IgD-negative memory B cell (primary cell): ENCODE measurements around the gene STAT4. TPM values are rescaled to one million over a fixed set of nuclear protein-coding genes. Genes with fewer than 3 reads are reported as not detected.

Experiments used
- H3K27ac Mint-ChIP-seq, 3 donors: one replicate each; pipeline ENCODE4 v1.8.0; 2020 to 2022; ENCODE audit warnings: mild to moderate bottlenecking in 3 of 3, mixed read lengths in 3 of 3, moderate library complexity in 1 of 3
- H3K27me3 Mint-ChIP-seq: one replicate; pipeline ENCODE4 v1.8.0; 2021; ENCODE audit warnings: mixed read lengths
- H3K36me3 Mint-ChIP-seq: one replicate; pipeline ENCODE4 v1.8.0; 2020; ENCODE audit warnings: mild to moderate bottlenecking, mixed read lengths
- H3K4me1 Mint-ChIP-seq, 3 donors: one replicate each; pipeline ENCODE4 v1.8.0; 2020 to 2022; ENCODE audit warnings: mixed read lengths in 3 of 3, mild to moderate bottlenecking in 1 of 3
- H3K4me3 Mint-ChIP-seq, 4 donors: one replicate each; pipeline ENCODE4 v1.8.0; 2020 to 2022; ENCODE audit warnings: mild to moderate bottlenecking in 4 of 4, mixed read lengths in 4 of 4, moderate library complexity in 3 of 4
- H3K9me3 Mint-ChIP-seq, 3 donors: one replicate each; pipeline ENCODE4 v1.8.0; 2020 to 2021; ENCODE audit warnings: mixed read lengths in 3 of 3, mild to moderate bottlenecking in 1 of 3
- polyA plus RNA-seq: library from polyadenylated mRNA; unstranded; fragments of 300-500 nt; fragmentation: Illumina TruSeq; gene quantifications from one replicate; pipeline ENCODE4 v1.2.3, GENCODE V29; 2021

Gene STAT4
- polyA plus RNA-seq, 1 donor from 2014 or later, result 1.9 TPM

GRCh38 chr2:191180713-191181112 lies 29.9 kb upstream of the STAT4 start:
- H3K36me3 Mint-ChIP-seq, result no peaks in the 10 kb centered on the region
- H3K4me3 Mint-ChIP-seq, result no peak overlapping the region
- H3K27ac Mint-ChIP-seq, result no peak overlapping the region
- H3K27me3 Mint-ChIP-seq, result peaks cover 3% of the 10 kb centered on the region
- H3K4me1 Mint-ChIP-seq, result peaks cover under 1 to 13% (median 2%) of the 10 kb centered on the region in 3 donors
- H3K9me3 Mint-ChIP-seq, result no peaks in the 10 kb centered on the region

- H3K27ac Mint-ChIP-seq, result no peak overlapping the region
- no peaks in the 10 kb centered on the region for H3K9me3 Mint-ChIP-seq
- H3K36me3 Mint-ChIP-seq, result no peaks in the 10 kb centered on the region
- H3K4me1 Mint-ChIP-seq, result peaks cover 2 to 16% (median 4%) of the 10 kb centered on the region in 3 donors
- peaks cover under 1% of the 10 kb centered on the region for H3K27me3 Mint-ChIP-seq
- H3K4me3 Mint-ChIP-seq, result no peak overlapping the region
Measured at GRCh38 chr2:191180276-191180675, 29.5 kb upstream of the STAT4 start.

- Mint-ChIP-seq H3K27ac (no peak overlapping the region), H3K9me3 (no peaks in the 10 kb centered on the region)
Measured at GRCh38 chr2:191178806-191179514, 28.2 kb upstream of the STAT4 start.

GRCh38 chr2:191177751-191178736 lies 27.2 kb upstream of the STAT4 start:
- no peaks in the 10 kb centered on the region for H3K27me3 Mint-ChIP-seq
- no peak overlapping the region for H3K27ac Mint-ChIP-seq
- no peaks in the 10 kb centered on the region for H3K36me3 Mint-ChIP-seq
- no peaks in the 10 kb centered on the region for H3K9me3 Mint-ChIP-seq
- peaks cover 2 to 16% (median 4%) of the 10 kb centered on the region in 3 donors for H3K4me1 Mint-ChIP-seq
- no peak overlapping the region for H3K4me3 Mint-ChIP-seq

More at GRCh38 chr2:191178806-191179514, 28.2 kb upstream of the STAT4 start:
- H3K4me3 Mint-ChIP-seq, result no peak overlapping the region
- H3K36me3 Mint-ChIP-seq, result no peaks in the 10 kb centered on the region
- H3K27me3 Mint-ChIP-seq, result no peaks in the 10 kb centered on the region
- peaks cover 2 to 16% (median 4%) of the 10 kb centered on the region in 3 donors for H3K4me1 Mint-ChIP-seq

GRCh38 chr2:191176801-191177438 lies 26.1 kb upstream of the STAT4 start:
- Mint-ChIP-seq H3K4me3 (no peak overlapping the region), H3K9me3 (no peaks in the 10 kb centered on the region), H3K27me3 (no peaks in the 10 kb centered on the region), H3K4me1 (peaks cover 2 to 16% (median 4%) of the 10 kb centered on the region in 3 donors), H3K36me3 (no peaks in the 10 kb centered on the region), H3K27ac (no peak overlapping the region)

GRCh38 chr2:191176305-191176704 lies 25.5 kb upstream of the STAT4 start:
- no peak overlapping the region for H3K27ac Mint-ChIP-seq
- peaks cover 2 to 16% (median 4%) of the 10 kb centered on the region in 3 donors for H3K4me1 Mint-ChIP-seq
- H3K27me3 Mint-ChIP-seq, result no peaks in the 10 kb centered on the region
- H3K4me3 Mint-ChIP-seq, result no peak overlapping the region
- H3K9me3 Mint-ChIP-seq, result no peaks in the 10 kb centered on the region
- H3K36me3 Mint-ChIP-seq, result no peaks in the 10 kb centered on the region

- no peak overlapping the region for H3K4me3 Mint-ChIP-seq
- H3K4me1 Mint-ChIP-seq, result peaks cover 2 to 20% (median 4%) of the 10 kb centered on the region in 3 donors
- H3K36me3 Mint-ChIP-seq, result no peaks in the 10 kb centered on the region
- H3K27ac Mint-ChIP-seq, result no peak overlapping the region
- no peaks in the 10 kb centered on the region for H3K9me3 Mint-ChIP-seq
- H3K27me3 Mint-ChIP-seq, result peaks cover 6% of the 10 kb centered on the region
Measured at GRCh38 chr2:191174442-191174841, 23.6 kb upstream of the STAT4 start.

- no peak overlapping the region for H3K27ac Mint-ChIP-seq
- H3K9me3 Mint-ChIP-seq, result no peaks in the 10 kb centered on the region
- H3K4me1 Mint-ChIP-seq, result peaks cover 2 to 20% (median 4%) of the 10 kb centered on the region in 3 donors
- H3K36me3 Mint-ChIP-seq, result no peaks in the 10 kb centered on the region
- peaks cover 9% of the 10 kb centered on the region for H3K27me3 Mint-ChIP-seq
- H3K4me3 Mint-ChIP-seq, result no peak overlapping the region
Measured at GRCh38 chr2:191173206-191173605, 22.4 kb upstream of the STAT4 start.

GRCh38 chr2:191171708-191172355 lies 21.0 kb upstream of the STAT4 start:
- Mint-ChIP-seq H3K4me3 (no peak overlapping the region), H3K36me3 (no peaks in the 10 kb centered on the region), H3K27me3 (peaks cover 11% of the 10 kb centered on the region), H3K27ac (no peak overlapping the region), H3K9me3 (no peaks in the 10 kb centered on the region), H3K4me1 (peaks cover 2 to 17% (median 4%) of the 10 kb centered on the region in 3 donors)

- no peak overlapping the region for H3K27ac Mint-ChIP-seq
- peaks cover 11% of the 10 kb centered on the region for H3K27me3 Mint-ChIP-seq
- H3K36me3 Mint-ChIP-seq, result no peaks in the 10 kb centered on the region
- peaks cover 0 to 13% (median 4%) of the 10 kb centered on the region in 3 donors for H3K4me1 Mint-ChIP-seq
- no peak overlapping the region for H3K4me3 Mint-ChIP-seq
- H3K9me3 Mint-ChIP-seq, result no peaks in the 10 kb centered on the region
Measured at GRCh38 chr2:191171286-191171685, 20.5 kb upstream of the STAT4 start.

- H3K27me3 Mint-ChIP-seq, result peaks cover 11% of the 10 kb centered on the region
- H3K36me3 Mint-ChIP-seq, result no peaks in the 10 kb centered on the region
- H3K4me1 Mint-ChIP-seq, result peaks cover 0 to 8% (median 4%) of the 10 kb centered on the region in 3 donors
- H3K4me3 Mint-ChIP-seq, result no peak overlapping the region
- H3K9me3 Mint-ChIP-seq, result no peaks in the 10 kb centered on the region
- H3K27ac Mint-ChIP-seq, result no peak overlapping the region
Measured at GRCh38 chr2:191170773-191171172, 20.0 kb upstream of the STAT4 start.

- Mint-ChIP-seq H3K36me3 (no peaks in the 10 kb centered on the region), H3K9me3 (no peaks in the 10 kb centered on the region), H3K27me3 (peaks cover 11% of the 10 kb centered on the region), H3K4me1 (peaks cover 0 to 5% (median 2%) of the 10 kb centered on the region in 3 donors), H3K4me3 (no peak overlapping the region), H3K27ac (no peak overlapping the region)
Measured at GRCh38 chr2:191170301-191170636, 19.5 kb upstream of the STAT4 start.

GRCh38 chr2:191169456-191170300 lies 18.9 kb upstream of the STAT4 start:
- H3K9me3 Mint-ChIP-seq, result no peaks in the 10 kb centered on the region
- no peaks in the 10 kb centered on the region for H3K36me3 Mint-ChIP-seq
- no peak overlapping the region for H3K4me3 Mint-ChIP-seq
- peaks cover 0 to 8% (median 6%) of the 10 kb centered on the region in 3 donors for H3K4me1 Mint-ChIP-seq
- H3K27me3 Mint-ChIP-seq, result peaks cover 13% of the 10 kb centered on the region
- no peak overlapping the region for H3K27ac Mint-ChIP-seq

GRCh38 chr2:191167766-191168165 lies 17.0 kb upstream of the STAT4 start:
- H3K27me3 Mint-ChIP-seq, result peaks cover 13% of the 10 kb centered on the region
- no peak overlapping the region for H3K27ac Mint-ChIP-seq
- no peaks in the 10 kb centered on the region for H3K36me3 Mint-ChIP-seq
- peaks cover 0 to 8% (median 6%) of the 10 kb centered on the region in 3 donors for H3K4me1 Mint-ChIP-seq
- H3K9me3 Mint-ChIP-seq, result no peaks in the 10 kb centered on the region
- no peak overlapping the region for H3K4me3 Mint-ChIP-seq
